Panc1 (cell line): ENCODE results near the gene VSTM2L.

ENCODE experiments used
- CTCF ChIP-seq: fragments of 450-650 bp; IDR thresholded peaks from 2 replicates; pipeline ENCODE4 v1.5.1; 2017; ENCODE audit warnings: mild to moderate bottlenecking
- POLR2AphosphoS5 ChIP-seq: IDR thresholded peaks from 2 replicates; pipeline ENCODE4 v1.6.1; 2012; ENCODE audit warnings: mild to moderate bottlenecking, low read depth, low read length, moderate library complexity
- TF ChIP-seq, protein P1 (sequence below), 2 experiments: IDR thresholded peaks; 2 replicates each; pipeline ENCODE4 v1.6.1; 2011 to 2012; ENCODE audit warnings: low read depth in 2 of 2, control low read depth in 1 of 2, low read length in 1 of 2, mild to moderate bottlenecking in 1 of 2, moderate library complexity in 1 of 2; ENCODE audit not compliant: insufficient read depth in 1 of 2

GRCh38 chr20:37945091-37945547 lies 42.2 kb downstream of the VSTM2L start:
- TF ChIP-seq CTCF (no peak), POLR2AphosphoS5 (no peak)
- TF ChIP-seq, protein P1, sequence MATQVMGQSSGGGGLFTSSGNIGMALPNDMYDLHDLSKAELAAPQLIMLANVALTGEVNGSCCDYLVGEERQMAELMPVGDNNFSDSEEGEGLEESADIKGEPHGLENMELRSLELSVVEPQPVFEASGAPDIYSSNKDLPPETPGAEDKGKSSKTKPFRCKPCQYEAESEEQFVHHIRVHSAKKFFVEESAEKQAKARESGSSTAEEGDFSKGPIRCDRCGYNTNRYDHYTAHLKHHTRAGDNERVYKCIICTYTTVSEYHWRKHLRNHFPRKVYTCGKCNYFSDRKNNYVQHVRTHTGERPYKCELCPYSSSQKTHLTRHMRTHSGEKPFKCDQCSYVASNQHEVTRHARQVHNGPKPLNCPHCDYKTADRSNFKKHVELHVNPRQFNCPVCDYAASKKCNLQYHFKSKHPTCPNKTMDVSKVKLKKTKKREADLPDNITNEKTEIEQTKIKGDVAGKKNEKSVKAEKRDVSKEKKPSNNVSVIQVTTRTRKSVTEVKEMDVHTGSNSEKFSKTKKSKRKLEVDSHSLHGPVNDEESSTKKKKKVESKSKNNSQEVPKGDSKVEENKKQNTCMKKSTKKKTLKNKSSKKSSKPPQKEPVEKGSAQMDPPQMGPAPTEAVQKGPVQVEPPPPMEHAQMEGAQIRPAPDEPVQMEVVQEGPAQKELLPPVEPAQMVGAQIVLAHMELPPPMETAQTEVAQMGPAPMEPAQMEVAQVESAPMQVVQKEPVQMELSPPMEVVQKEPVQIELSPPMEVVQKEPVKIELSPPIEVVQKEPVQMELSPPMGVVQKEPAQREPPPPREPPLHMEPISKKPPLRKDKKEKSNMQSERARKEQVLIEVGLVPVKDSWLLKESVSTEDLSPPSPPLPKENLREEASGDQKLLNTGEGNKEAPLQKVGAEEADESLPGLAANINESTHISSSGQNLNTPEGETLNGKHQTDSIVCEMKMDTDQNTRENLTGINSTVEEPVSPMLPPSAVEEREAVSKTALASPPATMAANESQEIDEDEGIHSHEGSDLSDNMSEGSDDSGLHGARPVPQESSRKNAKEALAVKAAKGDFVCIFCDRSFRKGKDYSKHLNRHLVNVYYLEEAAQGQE (IDR thresholded peaks at IDR 0.05; ENCODE audit: insufficient read depth in 1 of 2, low read depth in 2 of 2, low read length in 1 of 2): no peak
